ENCODE measurements around the gene LTB.

The LTB gene

GRCh38 chr6:31567531-31568370 lies 14.5 kb downstream of the LTB start:
- TF ChIP-seq CTCF (IDR thresholded peaks at IDR 0.05), result no peak
- Histone ChIP-seq H3K9me3 (no peaks in the 10 kb centered on the region), H3K27me3 (no peaks in the 10 kb centered on the region), H3K4me1 (ENCODE audit: control insufficient read depth in 1 of 2, insufficient read depth in 1 of 2, low read depth in 1 of 2, low read length in 1 of 2) (peaks cover 15 to 17% of the 10 kb centered on the region in 2 experiments), H3K36me3 (no peaks in the 10 kb centered on the region), H3K27ac (peak overlapping the region; percentile 82), H3K4me3 (ENCODE audit: low read depth in 1 of 2, low read length in 1 of 2) (no peak overlapping the region)

- peak overlapping the region; percentile 62 to 68 for H3K4me3 ChIP-seq (ENCODE audit: low read depth in 1 of 2, low read length in 1 of 2)
- peak overlapping the region; percentile 98 for H3K27ac ChIP-seq
- H3K27me3 ChIP-seq, result no peaks in the 10 kb centered on the region
- H3K9me3 ChIP-seq, result no peaks in the 10 kb centered on the region
- H3K4me1 ChIP-seq (ENCODE audit: control insufficient read depth in 1 of 2, insufficient read depth in 1 of 2, low read depth in 1 of 2, low read length in 1 of 2), result peaks cover 67 to 68% of the 10 kb centered on the region in 2 experiments
- TF ChIP-seq CTCF (IDR thresholded peaks at IDR 0.05), result no peak
- no peaks in the 10 kb centered on the region for H3K36me3 ChIP-seq
These were observed 21.5 kb downstream of the LTB start for GRCh38 chr6:31560697-31561058.

DNA sequence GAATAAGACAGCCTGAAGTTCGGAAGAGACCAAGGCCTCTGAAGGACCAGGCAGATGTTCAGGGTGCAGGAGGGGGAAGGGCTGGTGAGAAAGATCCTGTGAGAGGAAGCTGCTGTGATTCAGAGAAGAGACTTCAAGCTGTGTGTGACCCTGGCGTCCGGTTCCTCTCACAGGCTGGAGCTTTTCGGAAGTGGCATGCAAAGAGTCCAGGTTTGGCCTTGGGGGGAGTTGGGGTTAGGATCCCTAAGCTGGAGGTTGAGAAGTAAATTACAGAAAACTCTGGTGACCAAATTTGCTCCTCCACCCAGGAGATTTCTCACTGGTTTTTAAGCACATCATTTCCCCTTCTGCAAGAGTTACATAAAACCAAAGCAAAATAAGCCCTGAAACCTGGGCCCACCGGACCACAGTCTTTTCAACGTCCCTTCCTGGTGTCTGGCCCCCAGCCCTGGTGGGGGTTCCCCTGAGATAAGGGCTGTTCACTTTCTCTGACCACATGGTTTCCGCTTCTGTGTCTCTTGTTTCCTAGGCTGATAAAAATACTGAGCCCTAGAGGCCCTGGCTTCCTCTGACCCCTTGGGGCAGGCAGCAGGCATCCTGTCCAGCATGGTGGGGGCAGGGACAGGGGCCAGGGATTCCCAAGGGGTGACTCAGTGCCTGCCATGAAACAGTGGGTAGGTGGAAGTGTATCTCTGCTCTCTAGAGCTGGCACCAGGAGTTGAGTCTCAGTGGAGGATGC lies 22.1 kb downstream of the LTB start:
- Histone ChIP-seq H3K9me3 (no peaks in the 10 kb centered on the region), H3K27me3 (no peaks in the 10 kb centered on the region), H3K27ac (peak overlapping the region; percentile 98), H3K36me3 (no peaks in the 10 kb centered on the region), H3K4me1 (ENCODE audit: control insufficient read depth in 1 of 2, insufficient read depth in 1 of 2, low read depth in 1 of 2, low read length in 1 of 2) (peaks cover 67 to 68% of the 10 kb centered on the region in 2 experiments), H3K4me3 (ENCODE audit: low read depth in 1 of 2, low read length in 1 of 2) (peak overlapping the region; percentile 62 to 68)
- TF ChIP-seq CTCF (IDR thresholded peaks at IDR 0.05), result peak; percentile 46

DNA sequence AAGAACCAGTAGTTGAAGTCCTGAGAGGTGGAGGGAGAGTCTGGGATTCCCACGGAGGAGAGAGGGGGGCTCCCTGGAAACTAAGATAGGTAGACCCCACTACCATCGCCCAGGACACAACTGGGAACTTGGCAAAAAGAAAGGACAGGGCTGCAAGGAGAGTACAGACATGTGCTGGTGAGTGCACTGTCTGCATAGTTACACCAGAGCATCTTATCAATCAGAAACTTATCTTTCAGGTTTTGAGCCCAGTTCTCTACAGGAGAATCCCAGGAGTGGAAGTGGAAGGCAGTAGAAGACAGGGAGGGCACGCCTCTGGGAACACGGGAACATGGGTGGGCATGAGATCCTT lies 22.6 kb downstream of the LTB start:
- H3K9me3 ChIP-seq, result no peaks in the 10 kb centered on the region
- no peak for TF ChIP-seq CTCF (IDR thresholded peaks at IDR 0.05)
- H3K36me3 ChIP-seq, result no peaks in the 10 kb centered on the region
- no peaks in the 10 kb centered on the region for H3K27me3 ChIP-seq
- H3K27ac ChIP-seq, result peak overlapping the region; percentile 98
- H3K4me3 ChIP-seq (ENCODE audit: low read depth in 1 of 2, low read length in 1 of 2), result peak overlapping the region; percentile 62 to 68
- peaks cover 67 to 68% of the 10 kb centered on the region in 2 experiments for H3K4me1 ChIP-seq (ENCODE audit: control insufficient read depth in 1 of 2, insufficient read depth in 1 of 2, low read depth in 1 of 2, low read length in 1 of 2)

DNA sequence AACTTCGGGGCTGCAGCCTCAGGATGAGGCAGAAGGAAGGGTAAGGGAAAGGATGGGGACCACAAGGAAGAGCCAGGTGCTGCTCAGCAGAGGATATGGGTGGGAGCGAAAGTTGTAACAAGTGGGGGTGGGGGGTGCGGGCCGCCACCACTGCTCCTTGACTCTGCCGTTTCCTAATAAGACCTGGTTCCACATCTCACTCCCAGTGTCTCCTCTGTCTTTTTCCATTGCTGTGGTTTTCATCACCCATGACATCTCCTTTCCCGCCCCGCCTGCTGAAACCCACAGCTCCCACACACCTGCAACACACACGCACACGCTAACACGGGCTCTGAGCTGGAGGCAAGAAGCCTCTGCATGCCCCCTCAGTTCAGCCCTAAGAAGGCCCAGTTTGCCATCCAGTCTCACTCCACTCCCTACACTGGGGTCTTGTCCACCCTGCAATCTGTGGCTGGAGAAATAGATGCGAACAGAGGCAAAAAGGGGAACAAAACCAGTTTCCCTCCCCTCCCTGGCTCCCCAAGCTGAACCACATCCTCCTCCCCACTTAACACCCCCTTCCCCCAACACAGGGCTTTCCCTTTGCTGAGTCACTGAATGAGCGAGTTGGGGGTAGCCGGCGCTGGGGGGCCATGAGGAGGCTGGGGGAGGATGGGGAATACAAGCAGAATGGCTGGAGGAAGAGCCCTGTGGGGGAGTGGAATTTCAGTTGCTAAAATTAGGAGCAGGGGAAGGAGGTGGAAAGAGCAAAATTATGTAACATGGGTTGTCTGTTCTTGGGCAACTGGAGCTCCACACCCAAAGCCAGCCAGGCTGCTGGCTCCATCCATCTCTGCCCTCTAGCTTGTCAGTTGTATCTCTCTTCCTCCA lies 23.4 kb downstream of the LTB start:
- Histone ChIP-seq H3K4me3 (ENCODE audit: low read depth in 1 of 2, low read length in 1 of 2) (peak overlapping the region; percentile 62 to 68), H3K27ac (peak overlapping the region; percentile 98), H3K4me1 (ENCODE audit: control insufficient read depth in 1 of 2, insufficient read depth in 1 of 2, low read depth in 1 of 2, low read length in 1 of 2) (peaks cover 67 to 68% of the 10 kb centered on the region in 2 experiments), H3K36me3 (no peaks in the 10 kb centered on the region), H3K9me3 (no peaks in the 10 kb centered on the region), H3K27me3 (no peaks in the 10 kb centered on the region)
- TF ChIP-seq CTCF (IDR thresholded peaks at IDR 0.05), result peak; percentile 16

Data from neutrophil (primary cell).